HL-60 (cell line): ENCODE data around the gene ZIC5.

ENCODE experiments used
- DNase-seq, 2 experiments: peaks; one replicate each; pipeline ENCODE4 v3.0.0-alpha.2; 2010 to 2020; ENCODE audit warnings: low read depth in 1 of 2, low spot score in 1 of 2
- H3K27ac ChIP-seq: fragments of 250-450 bp; sonication (Bioruptor Pico); replicated peaks from 2 replicates; pipeline ENCODE4 v1.5.1; 2020; ENCODE audit warnings: mild to moderate bottlenecking, moderate library complexity
- H3K27me3 ChIP-seq: fragments of 250-450 bp; sonication (Bioruptor Pico); 2 replicates; pipeline ENCODE4 v1.5.1; 2021; ENCODE audit warnings: mild to moderate bottlenecking, moderate library complexity; ENCODE audit not compliant: insufficient read depth, poor library complexity, severe bottlenecking
- H3K4me3 ChIP-seq: replicated peaks from 2 replicates; pipeline ENCODE4 v1.5.1; 2011; ENCODE audit warnings: mild to moderate bottlenecking, control low read depth, low read length; ENCODE audit not compliant: insufficient read depth
- CTCF ChIP-seq: IDR thresholded peaks from one replicate; pipeline ENCODE4 v1.5.1; 2011; ENCODE audit warnings: low read length, control low read depth, inconsistent platforms; ENCODE audit not compliant: insufficient read depth
- GABPA ChIP-seq: IDR thresholded peaks from 2 replicates; pipeline ENCODE4 v1.6.1; 2012; ENCODE audit warnings: low read depth
- POLR2AphosphoS5 ChIP-seq: IDR thresholded peaks from 2 replicates; pipeline ENCODE4 v1.6.1; 2012; ENCODE audit warnings: low read depth
- REST ChIP-seq: IDR thresholded peaks from 2 replicates; pipeline ENCODE4 v1.6.1; 2012; ENCODE audit warnings: low read depth; ENCODE audit not compliant: insufficient replicate concordance
- SPI1 ChIP-seq: IDR thresholded peaks from 2 replicates; pipeline ENCODE4 v1.6.1; 2012; ENCODE audit warnings: low read depth, mild to moderate bottlenecking, borderline replicate concordance

ZIC5 gene

GRCh38 chr13:99970651-99971575 is 654 bp downstream of the ZIC5 start:
- Histone ChIP-seq H3K27me3 (peaks cover 86% of the 10 kb centered on the region), H3K27ac (no peak overlapping the region)
- DNase-seq = no peak

GRCh38 chr13:99969919-99970650 is 1.5 kb downstream of the ZIC5 start:
- no peak for DNase-seq
- TF ChIP-seq POLR2AphosphoS5 (no peak), SPI1 (no peak), GABPA (no peak), REST (no peak)
- no peak overlapping the region for H3K27ac ChIP-seq
- peaks cover 83% of the 10 kb centered on the region for H3K27me3 ChIP-seq
- H3K4me3 ChIP-seq = peak overlapping the region; percentile 10; the same call in 1 of the 2 replicates

More at GRCh38 chr13:99970651-99971575, 654 bp downstream of the ZIC5 start:
- no peak overlapping the region for H3K4me3 ChIP-seq
- TF ChIP-seq CTCF (no peak), REST (no peak), GABPA (no peak), SPI1 (no peak), POLR2AphosphoS5 (no peak)

DNA sequence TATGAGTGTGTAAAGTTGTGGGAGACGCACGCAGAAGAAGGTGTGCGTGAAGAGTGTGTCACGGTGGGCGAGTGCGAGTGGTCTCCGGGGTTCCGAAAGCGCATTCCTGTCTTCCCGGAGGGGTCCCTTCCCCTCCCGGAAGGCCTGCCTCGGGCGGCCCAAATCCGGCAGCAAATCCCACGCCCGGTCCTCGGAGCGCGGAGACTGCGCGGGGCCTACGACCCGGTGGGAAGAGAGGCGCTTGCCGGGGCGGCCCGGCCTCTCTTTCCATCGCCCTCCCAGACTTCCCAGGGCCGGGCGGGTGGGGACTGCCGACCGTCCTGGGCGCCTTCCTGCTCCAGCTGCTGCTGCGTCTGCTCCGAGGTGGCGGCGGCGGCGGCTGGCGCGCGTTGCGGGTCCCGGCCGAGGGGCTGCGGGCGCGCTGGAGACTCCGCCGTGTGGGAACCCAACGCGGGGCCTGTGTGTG is 2.1 kb downstream of the ZIC5 start:
- H3K27me3 ChIP-seq = peaks cover 79% of the 10 kb centered on the region
- TF ChIP-seq GABPA = no peak
- no peak for TF ChIP-seq REST
- no peak for TF ChIP-seq SPI1
- TF ChIP-seq POLR2AphosphoS5 = no peak
- TF ChIP-seq CTCF = no peak

More for the DNA sequence above, 2.1 kb downstream of the ZIC5 start:
- no peak for DNase-seq
- Histone ChIP-seq H3K27ac (no peak overlapping the region), H3K4me3 (no peak overlapping the region)
